ENCODE data around the gene DDX53.

DDX53 gene

DNA sequence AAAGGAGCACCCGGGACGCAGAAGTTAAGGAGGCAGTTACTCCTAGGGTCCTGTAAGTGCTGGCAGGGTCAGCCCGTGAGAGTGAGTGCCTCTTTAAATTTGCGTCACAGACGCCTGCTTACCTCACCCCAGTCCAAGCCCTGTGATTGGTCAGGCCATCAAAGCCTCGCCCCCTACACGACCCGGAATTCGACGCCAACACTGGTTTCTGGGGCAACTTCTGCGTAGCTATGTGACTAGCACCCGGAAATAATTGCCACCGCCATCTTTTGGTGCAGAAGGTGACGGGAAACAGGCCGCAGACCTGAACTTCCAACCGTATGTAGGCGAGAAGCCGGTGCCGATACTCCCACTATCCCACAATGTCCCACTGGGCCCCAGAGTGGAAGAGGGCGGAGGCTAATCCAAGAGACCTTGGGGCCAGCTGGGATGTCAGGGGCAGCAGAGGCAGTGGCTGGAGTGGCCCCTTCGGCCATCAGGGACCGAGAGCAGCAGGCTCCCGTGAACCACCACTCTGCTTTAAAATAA, at the start of gene DDX53:
DDX53 (plus strand) TSS at position 265 of the 528 bp plus-strand sequence; CDS start at position 363, 98 bp downstream.
- TF ChIP-seq, protein P1, sequence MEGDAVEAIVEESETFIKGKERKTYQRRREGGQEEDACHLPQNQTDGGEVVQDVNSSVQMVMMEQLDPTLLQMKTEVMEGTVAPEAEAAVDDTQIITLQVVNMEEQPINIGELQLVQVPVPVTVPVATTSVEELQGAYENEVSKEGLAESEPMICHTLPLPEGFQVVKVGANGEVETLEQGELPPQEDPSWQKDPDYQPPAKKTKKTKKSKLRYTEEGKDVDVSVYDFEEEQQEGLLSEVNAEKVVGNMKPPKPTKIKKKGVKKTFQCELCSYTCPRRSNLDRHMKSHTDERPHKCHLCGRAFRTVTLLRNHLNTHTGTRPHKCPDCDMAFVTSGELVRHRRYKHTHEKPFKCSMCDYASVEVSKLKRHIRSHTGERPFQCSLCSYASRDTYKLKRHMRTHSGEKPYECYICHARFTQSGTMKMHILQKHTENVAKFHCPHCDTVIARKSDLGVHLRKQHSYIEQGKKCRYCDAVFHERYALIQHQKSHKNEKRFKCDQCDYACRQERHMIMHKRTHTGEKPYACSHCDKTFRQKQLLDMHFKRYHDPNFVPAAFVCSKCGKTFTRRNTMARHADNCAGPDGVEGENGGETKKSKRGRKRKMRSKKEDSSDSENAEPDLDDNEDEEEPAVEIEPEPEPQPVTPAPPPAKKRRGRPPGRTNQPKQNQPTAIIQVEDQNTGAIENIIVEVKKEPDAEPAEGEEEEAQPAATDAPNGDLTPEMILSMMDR (IDR thresholded peaks at IDR 0.05; ENCODE audit: borderline replicate concordance, insufficient read depth, low read depth, low read length), result no peak

DNA sequence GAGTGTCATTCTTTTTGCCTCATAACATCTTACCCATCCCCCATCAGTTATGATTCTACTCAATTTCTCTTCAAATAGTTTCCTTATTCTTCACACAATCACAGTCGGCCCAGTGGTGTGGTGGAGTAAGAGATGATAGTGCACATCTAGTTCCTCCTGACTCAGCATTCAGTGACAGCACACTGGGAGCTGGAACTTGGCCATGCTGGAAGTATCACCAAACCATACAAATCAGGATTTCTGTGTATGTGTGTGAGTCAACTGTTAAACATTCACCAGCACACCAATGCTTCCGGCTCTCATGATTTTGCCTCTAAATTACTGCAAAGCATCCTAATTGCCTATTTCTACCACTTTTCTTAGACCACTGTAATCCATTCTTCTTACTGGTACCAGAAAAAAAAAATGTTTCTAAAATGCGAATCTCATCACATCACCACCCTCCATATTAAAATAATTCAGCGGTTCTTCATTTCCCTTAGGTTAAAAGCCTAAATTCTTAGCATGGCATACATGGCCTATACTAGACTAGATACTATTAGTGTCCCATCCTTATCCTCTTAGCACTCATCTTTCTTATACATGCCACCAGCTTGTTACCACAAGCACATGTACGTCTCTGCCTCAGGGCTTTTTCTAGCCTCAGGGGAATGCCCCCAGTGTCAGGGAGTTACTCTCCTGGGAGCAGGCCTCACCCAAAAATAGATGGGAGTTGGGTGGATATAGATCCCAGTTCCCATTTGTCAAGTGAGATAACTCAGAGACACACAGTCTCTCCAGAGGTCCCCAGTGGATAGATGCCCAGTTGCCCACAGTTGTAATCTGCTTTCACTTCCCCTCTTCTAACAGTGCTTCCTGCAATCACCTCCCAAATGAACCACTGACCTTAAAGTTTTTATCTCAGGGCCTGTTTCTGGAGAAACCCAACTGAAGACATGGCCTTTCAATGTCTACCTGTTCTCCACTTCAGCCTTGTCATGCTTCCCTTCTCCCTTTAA, 49.2 kb upstream of the DDX53 start:
- H3K4me3 ChIP-seq (ENCODE audit: low read depth, low read length), result no peak overlapping the region
- TF ChIP-seq, protein P1 (IDR thresholded peaks at IDR 0.05; ENCODE audit: borderline replicate concordance, insufficient read depth, low read depth, low read length), result no peak

More for the DNA sequence above, at the start of gene DDX53:
- no peak within 1 kb of the TSS for H3K4me3 ChIP-seq (ENCODE audit: low read depth, low read length)

DNA sequence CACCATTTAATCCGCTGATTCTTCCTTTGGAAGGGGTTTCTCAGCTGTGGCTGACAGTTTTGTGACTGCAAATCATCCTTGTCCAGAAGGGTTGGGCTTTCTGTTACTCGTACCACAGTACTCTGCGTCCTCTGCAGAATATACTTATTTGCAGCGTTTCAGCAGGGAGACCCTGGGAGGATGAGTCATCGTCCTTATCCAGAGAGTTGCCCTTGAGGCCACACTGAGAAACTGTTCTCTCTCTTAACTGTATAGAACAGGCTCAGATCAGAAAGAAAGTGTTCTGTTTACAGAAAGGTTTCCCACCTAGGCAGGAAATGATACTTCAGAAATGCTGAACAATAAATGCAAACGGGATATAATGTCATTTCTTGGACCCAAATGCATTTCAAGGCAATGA, 47.8 kb upstream of the DDX53 start:
- TF ChIP-seq, protein P1 (IDR thresholded peaks at IDR 0.05; ENCODE audit: borderline replicate concordance, insufficient read depth, low read depth, low read length), result no peak
- H3K4me3 ChIP-seq (ENCODE audit: low read depth, low read length), result no peak overlapping the region

DNA sequence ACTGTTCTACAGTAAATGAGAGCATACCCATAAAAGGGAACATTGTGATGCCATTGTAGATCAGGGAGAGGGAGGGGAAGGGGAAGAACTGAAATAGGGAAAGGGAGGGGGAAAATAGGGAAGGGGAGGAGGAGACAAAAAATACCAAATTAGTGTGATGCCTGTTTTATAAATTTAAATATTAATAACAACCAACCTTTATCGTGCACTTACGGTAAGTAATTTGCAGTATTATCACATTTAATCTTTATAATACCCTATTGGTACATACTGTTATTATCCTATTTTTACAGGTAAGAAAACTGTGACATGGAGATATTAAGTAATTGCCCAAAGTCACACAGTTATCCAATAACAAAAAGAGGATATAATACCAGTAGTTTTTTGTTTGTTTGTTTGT, 41.5 kb upstream of the DDX53 start:
- no peak overlapping the region for H3K4me3 ChIP-seq (ENCODE audit: low read depth, low read length)
- TF ChIP-seq, protein P1 (IDR thresholded peaks at IDR 0.05; ENCODE audit: borderline replicate concordance, insufficient read depth, low read depth, low read length), result no peak

DNA sequence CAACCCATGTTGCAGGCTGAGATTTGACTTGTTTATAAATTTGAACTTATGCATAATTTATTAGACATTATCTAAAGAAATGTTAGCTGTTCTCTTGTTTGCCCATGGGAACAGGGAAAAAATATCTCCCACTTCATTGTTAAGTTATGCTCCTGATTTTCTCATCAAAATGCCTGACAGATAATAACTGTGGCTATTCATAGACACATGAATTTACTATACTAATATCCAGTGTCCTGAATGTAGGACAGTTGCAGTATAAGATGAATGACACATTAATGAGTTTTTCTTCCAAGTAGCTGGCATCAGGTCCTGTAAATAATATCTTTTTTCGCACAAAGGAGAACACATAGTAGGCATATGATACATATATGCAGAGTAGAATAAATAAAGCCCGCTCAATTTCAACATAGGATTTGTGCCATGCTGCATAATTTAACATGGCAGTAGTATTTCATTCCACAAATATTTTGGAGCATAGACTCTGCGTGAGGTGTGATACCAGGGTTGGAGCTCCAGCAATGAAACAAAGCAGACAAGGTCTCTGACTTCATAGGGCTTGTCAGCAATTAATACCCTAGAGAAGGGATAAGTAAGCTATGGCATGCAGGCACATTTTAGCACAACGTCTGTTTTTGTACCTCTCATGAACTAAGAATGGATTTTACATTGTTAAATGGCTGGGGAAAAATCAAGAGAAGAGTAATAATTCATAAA, 40.4 kb upstream of the DDX53 start:
- TF ChIP-seq, protein P1 (IDR thresholded peaks at IDR 0.05; ENCODE audit: borderline replicate concordance, insufficient read depth, low read depth, low read length), result no peak
- H3K4me3 ChIP-seq (ENCODE audit: low read depth, low read length), result no peak overlapping the region

DNA sequence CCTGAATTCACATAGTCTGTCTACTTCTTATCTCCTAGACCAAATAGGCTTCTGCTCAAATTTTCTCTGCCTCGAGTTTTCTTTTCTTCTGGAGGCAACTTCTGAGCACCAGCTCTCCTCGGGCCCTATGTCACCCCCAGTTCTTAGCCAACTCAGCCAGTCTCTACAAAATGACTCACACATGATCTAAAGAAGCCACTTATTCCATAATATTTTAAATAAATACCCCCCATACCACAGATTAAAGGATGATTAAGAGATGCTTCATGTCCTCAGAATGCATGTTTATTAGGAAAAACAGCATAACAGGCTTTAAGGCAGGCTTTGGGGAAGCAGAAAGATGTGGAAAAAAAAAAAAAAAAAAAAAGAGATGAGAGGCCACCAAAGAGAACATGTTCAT, 36.6 kb upstream of the DDX53 start:
- no peak overlapping the region for H3K4me3 ChIP-seq (ENCODE audit: low read depth, low read length)
- TF ChIP-seq, protein P1 (IDR thresholded peaks at IDR 0.05; ENCODE audit: borderline replicate concordance, insufficient read depth, low read depth, low read length), result no peak

Measured in GM12875 (cell line).